C4-2B (cell line): ENCODE results near the gene SUN5.

ENCODE experiments used
- H3K27ac ChIP-seq: fragments of 450-650 bp; 2 replicates; pipeline ENCODE4 v1.5.1; 2017
- CTCF ChIP-seq: fragments of 450-650 bp; conservative IDR thresholded peaks from 2 replicates; pipeline ENCODE4 v1.5.1; 2017; ENCODE audit warnings: mild to moderate bottlenecking
- ZFX ChIP-seq: fragments of 450-650 bp; IDR thresholded peaks from 2 replicates; pipeline ENCODE4 v1.6.1; 2017

Gene SUN5

GRCh38 chr20:32995802-32996201 is 8.4 kb downstream of the SUN5 start:
- peak; percentile 32 for TF ChIP-seq CTCF
- no peak for TF ChIP-seq ZFX
- H3K27ac ChIP-seq: no peak overlapping the region

- TF ChIP-seq ZFX (no peak), CTCF (no peak)
- no peak overlapping the region for H3K27ac ChIP-seq
These were observed 10.7 kb downstream of the SUN5 start for GRCh38 chr20:32993496-32994050.

- no peak overlapping the region for H3K27ac ChIP-seq
- no peak for TF ChIP-seq ZFX
These were observed 12.2 kb downstream of the SUN5 start for GRCh38 chr20:32991792-32992641.

- H3K27ac ChIP-seq: no peak overlapping the region
- no peak for TF ChIP-seq CTCF
- TF ChIP-seq ZFX: no peak
These were observed 12.8 kb downstream of the SUN5 start for GRCh38 chr20:32991383-32991782.

- H3K27ac ChIP-seq: no peak overlapping the region
- TF ChIP-seq ZFX (no peak), CTCF (no peak)
These were observed 13.8 kb downstream of the SUN5 start for GRCh38 chr20:32990426-32990825.

GRCh38 chr20:32989507-32990283 is 14.5 kb downstream of the SUN5 start:
- no peak overlapping the region for H3K27ac ChIP-seq
- TF ChIP-seq CTCF (no peak), ZFX (no peak)

- TF ChIP-seq CTCF (no peak), ZFX (no peak)
- no peak overlapping the region for H3K27ac ChIP-seq
These were observed 16.2 kb downstream of the SUN5 start for GRCh38 chr20:32988008-32988407.
